HG02763 (cell line): ENCODE data around the gene KIF21B.
"Not testable (repeated sequence)": the region's sequence is repeated elsewhere in the genome, so short reads cannot be mapped to it uniquely, and the experiment has no call there.

Experiments
- ATAC-seq: cut with Tn5 transposase; IDR thresholded peaks from one replicate; pipeline ENCODE4 v1.9.1; 2021; ENCODE audit warnings: mild to moderate bottlenecking, moderate library complexity; ENCODE audit not compliant: unreplicated experiment

KIF21B gene

GRCh38 chr1:200954434-200954833 lies 69.1 kb downstream of the KIF21B start:
- ATAC-seq: no peak

DNA sequence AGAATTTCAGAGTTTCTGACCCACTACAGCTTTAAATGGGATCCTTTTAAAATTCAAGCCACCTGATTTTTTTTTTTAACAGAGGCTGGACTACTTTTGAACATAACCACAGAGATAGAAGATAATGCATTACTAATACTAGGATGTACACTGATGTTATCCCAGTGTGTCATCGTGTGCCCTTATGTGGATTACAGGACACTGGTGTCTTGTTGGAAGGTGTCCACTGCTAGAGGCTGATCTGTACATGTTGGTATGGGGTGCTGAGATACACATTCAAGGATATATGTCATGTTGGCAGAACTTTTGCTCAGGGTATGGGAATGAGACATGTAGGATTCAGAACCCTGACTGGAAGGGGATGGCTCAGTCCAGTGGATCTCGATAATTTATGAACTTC lies 72.5 kb downstream of the KIF21B start:
- no peak for ATAC-seq

- ATAC-seq: no peak
Observed at GRCh38 chr1:200949626-200950025, 73.9 kb downstream of the KIF21B start.

DNA sequence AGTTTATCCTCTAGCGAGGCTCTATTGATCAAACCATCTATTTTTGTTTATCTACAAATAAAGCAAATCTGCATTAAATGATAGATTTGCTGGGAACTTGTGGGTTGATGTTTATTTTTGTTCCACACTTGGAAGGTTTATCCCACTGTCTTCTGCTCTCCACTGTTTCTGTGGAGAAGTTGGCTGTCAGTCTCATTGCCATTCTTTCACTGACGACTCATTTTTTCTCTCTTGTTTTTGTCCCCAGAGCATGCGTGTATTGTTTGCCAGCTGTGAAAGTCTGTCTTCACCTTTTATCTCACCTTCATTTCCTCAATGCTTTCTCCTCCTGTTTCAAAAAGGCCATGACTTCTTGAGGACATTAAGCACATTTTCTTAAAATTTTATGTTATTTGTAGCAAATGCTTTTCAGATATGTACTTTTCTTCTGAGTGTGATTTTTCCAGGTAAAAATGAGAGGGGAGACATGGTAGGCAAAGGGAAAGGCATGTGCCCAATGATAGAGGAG lies 76.4 kb downstream of the KIF21B start:
- no peak for ATAC-seq

- ATAC-seq: no peak
Observed at GRCh38 chr1:200945111-200945510, 78.4 kb downstream of the KIF21B start.

GRCh38 chr1:200938955-200939354 lies 84.6 kb downstream of the KIF21B start:
- ATAC-seq: no peak

DNA sequence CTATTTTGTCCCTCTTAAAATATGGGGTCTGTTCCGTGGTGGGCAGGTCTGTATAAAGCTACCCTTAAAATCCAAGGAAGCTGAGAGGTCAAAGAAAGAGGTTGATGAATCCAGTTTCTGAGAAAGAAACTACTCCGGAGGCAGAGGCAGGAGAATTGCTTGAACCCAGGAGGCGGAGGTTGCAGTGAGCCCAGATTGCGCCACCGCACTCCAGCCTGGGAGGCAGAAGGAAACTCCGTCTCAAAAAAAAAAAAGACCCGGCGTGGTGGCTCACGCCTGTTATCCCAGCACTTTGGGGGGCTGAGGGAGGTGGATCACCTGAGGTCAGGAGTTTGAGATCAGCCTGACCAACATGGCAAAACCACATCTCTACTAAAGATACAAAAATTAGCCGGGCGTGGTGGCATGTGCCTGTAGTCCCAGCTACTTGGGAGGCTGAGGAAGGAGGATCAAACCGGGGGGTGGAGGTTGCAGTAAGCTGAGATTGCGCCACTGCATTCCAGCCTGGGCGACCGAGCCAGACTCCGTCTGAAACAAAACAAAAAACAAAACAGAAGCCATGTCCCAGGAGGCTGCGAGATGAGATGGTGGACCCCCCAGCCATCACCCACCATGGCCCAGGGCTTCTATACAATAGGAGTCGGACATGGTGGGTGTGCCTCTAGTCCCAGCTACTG lies 88.1 kb downstream of the KIF21B start:
- ATAC-seq: not testable (repeated sequence)

DNA sequence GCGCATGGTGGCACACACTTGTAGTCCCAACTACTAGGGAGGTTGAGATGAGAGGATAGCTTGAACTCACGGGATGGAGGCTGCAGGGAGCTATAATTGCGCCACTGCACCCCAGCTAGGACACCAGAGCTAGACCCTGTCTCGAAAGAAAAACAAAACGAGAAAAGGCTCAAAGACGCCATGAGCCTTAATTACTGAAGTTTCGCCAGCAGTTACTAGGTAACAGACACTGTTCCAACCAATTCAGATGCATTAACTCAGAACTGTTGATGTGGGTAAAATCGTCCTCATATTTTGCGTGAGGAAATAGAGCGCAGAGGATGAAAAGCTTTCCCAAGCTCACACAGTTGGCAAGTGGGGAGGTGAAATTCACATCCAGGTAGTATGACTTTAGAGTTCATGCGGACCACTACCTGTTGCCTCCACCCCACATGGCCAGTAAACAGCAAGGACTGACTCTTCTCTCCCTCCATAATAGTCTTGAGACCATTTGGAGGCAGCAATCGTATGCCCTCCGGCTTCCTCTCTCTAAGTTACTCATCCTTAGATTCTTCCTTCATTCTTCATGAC lies 88.8 kb downstream of the KIF21B start:
- ATAC-seq: no peak

DNA sequence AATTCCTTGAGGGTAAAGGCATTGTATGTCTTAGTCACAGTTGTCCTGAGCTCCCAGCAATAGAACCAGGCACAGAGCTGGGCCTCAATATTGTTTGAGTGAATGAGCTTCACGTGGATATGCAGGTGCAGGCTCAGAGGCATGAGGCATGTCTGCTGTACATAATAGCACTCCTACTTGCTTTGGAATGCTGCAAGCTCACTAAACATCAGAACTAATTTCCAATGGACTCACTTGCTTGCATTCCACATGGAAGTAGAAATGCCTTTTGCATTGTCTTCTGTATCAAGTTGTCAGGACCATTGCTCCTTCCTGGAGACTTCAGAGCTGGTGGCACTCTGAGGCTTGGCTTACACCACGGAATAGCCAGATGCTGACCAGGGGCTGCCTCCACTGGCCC lies 91.7 kb downstream of the KIF21B start:
- ATAC-seq: no peak

- not testable (repeated sequence) for ATAC-seq
Observed at GRCh38 chr1:200930285-200930684, 93.2 kb downstream of the KIF21B start.

GRCh38 chr1:200929530-200930278 lies 93.8 kb downstream of the KIF21B start:
- no peak for ATAC-seq

DNA sequence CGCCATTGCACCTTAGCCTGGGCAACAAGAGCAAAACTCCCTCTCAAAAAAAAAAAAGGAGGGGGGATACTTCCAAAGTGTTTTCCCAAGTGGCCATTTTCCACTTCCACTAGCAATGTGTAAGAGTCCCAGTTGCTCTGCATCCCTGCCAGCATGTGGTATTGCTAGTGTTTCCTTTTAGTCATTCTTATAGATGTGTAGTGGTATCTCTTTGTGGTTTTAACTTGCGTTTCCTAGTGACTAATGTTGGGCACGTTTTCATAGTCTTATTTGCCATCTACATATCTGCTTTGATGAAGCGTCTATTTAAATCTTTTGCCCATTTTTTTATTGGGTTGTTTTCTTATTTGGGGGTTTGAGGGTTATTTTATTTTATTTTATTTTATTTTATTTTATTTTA lies 97.7 kb downstream of the KIF21B start:
- no peak for ATAC-seq

DNA sequence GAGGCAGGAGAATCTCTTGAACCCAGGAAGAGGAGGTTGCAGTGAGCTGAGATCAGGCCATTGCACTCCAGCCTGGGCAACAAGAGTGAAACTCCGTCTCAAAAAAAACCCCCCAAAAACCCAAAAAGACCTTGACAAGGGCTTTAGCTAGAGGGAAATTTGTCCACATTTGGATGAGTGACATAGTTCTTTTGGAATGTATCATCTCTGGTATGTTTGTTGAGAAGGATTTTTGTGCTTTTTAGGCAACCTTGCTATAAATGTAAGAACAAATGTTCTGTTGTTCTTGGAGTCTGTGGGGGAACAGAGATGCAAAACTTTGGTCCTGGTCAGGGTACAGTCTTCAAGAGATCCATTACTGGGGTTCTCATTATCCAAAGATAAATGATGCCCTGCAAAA lies 99.9 kb downstream of the KIF21B start:
- no peak for ATAC-seq

GRCh38 chr1:200922406-200922805 lies 101.1 kb downstream of the KIF21B start:
- ATAC-seq: no peak

DNA sequence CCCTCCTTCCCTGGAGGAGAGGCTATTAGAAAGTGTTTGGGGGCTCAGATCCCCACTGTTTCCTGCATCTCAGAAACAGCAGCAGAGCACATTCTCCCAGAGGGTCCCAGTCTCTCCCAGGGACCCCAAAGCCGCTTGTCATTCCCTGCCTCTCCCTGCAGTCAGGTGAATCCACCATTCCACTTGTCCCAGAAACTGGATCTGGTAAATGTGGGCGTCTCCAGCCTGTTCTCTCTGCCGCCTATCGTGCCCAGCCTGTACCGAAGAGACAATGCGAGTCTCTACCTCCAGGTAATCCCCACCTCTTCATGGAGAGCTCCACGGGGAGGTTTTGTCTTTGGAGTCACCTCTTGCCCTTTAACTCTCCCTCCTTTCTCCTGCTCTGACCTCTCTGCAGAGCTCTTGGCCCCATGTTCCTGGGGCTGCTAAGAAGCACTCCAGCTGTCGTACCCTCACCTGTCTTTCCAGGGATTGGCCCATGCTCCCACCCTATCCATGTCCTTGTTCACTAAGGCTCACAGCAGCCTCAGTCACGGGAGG lies 101.9 kb downstream of the KIF21B start:
- no peak for ATAC-seq
